Measurements from ENCODE around the gene MS4A15. TPM values are rescaled to one million over a fixed set of nuclear protein-coding genes. Genes with fewer than 3 reads are reported as not detected.
"Not testable (repeated sequence)": the region's sequence is repeated elsewhere in the genome, so short reads cannot be mapped to it uniquely, and the experiment has no call there.

The MS4A15 gene
- total and polyA plus RNA-seq, 7 experiments from 2014 or later, result not detected

DNA sequence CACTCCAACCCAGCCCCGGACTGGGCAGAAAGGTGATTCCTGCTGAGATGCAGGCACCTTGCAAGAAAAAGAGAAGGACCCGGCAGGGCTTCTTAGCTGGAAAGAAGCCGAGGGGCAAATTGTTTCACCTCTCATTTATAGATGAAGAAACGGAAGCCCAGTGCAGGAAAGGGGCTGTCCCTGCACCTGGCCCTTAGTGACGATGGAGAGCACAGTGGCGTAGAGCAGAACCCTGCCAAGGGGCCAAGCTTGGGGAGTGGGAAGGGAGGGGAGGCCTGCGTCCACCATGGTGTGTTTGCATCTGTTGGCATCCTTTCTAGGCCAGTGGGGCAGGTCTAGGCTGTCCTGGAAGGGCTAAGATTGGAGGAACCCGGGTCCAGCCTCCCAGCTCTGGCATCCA is 7.8 kb upstream of the MS4A15 start:
- Histone ChIP-seq H3K4me1 (ENCODE audit: control insufficient read depth in 2 of 2, insufficient read depth in 2 of 2, low read length in 2 of 2) (no peaks in the 10 kb centered on the region), H3K27ac (ENCODE audit: low read depth, low read length) (no peak overlapping the region), H3K9me3 (ENCODE audit: control insufficient read depth in 2 of 3, low read length in 3 of 3) (no peaks in the 10 kb centered on the region), H3K27me3 (ENCODE audit: control insufficient read depth in 2 of 2, insufficient read depth in 2 of 2, low read length in 2 of 2) (no peaks in the 10 kb centered on the region), H3K36me3 (ENCODE audit: control insufficient read depth in 2 of 3, insufficient read depth in 3 of 3, low read length in 3 of 3) (no peaks in the 10 kb centered on the region), H3K4me3 (ENCODE audit: low read length) (no peak overlapping the region)
- ChIA-PET CTCF (no interaction called here), POLR2A (no interaction called here)
- DNase-seq (no peak), ATAC-seq (no peak)
- Mint-ChIP-seq H3K4me1 (no peaks in the 10 kb centered on the region), H3K4me3 (no peak overlapping the region), H3K9me3 (peaks cover 0 to 6% (median 0%) of the 10 kb centered on the region in 11 donors), H3K27me3 (peaks cover 6 to 44% (median 31%) of the 10 kb centered on the region in 5 donors), H3K36me3 (no peaks in the 10 kb centered on the region), H3K27ac (no peak overlapping the region)
- intact Hi-C loops (cut with micrococcal nuclease), result no loop called here

DNA sequence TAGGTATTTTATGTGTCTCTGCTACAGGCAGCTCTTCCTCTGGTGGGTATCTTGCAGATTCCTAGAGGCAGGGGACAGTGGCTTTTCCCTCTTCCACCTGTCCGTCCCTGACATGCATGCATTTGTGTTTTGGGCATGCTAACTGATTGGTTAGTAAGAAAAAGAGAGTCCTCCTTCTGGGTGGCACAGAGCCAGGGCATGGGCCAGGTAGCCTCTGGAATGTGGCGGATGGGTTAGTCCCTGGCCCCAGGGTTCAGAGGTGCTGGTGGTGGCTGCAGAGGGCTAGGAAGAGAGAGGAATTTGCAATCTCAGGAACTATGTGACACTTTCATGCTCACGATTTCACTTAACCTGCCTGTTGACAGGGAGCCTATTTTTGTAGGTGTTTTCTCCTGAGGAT is 5.8 kb upstream of the MS4A15 start:
- Mint-ChIP-seq H3K27me3 (peaks cover 6 to 30% (median 19%) of the 10 kb centered on the region in 5 donors), H3K4me3 (no peak overlapping the region), H3K27ac (no peak overlapping the region), H3K4me1 (no peaks in the 10 kb centered on the region), H3K9me3 (peaks cover 0 to 6% (median 0%) of the 10 kb centered on the region in 11 donors), H3K36me3 (no peaks in the 10 kb centered on the region)
- Histone ChIP-seq H3K36me3 (ENCODE audit: control insufficient read depth in 2 of 3, insufficient read depth in 3 of 3, low read length in 3 of 3) (no peaks in the 10 kb centered on the region), H3K4me1 (ENCODE audit: control insufficient read depth in 2 of 2, insufficient read depth in 2 of 2, low read length in 2 of 2) (no peaks in the 10 kb centered on the region), H3K4me3 (ENCODE audit: low read length) (no peak overlapping the region), H3K9me3 (ENCODE audit: control insufficient read depth in 2 of 3, low read length in 3 of 3) (no peaks in the 10 kb centered on the region), H3K27me3 (ENCODE audit: control insufficient read depth in 2 of 2, insufficient read depth in 2 of 2, low read length in 2 of 2) (no peaks in the 10 kb centered on the region), H3K27ac (ENCODE audit: low read depth, low read length) (no peak overlapping the region)
- POLR2A ChIA-PET, result no interaction called here
- intact Hi-C loops (cut with micrococcal nuclease), result no loop called here
- ATAC-seq, result no peak
- CTCF ChIA-PET, result no interaction called here
- no peak for DNase-seq

- Mint-ChIP-seq H3K27me3 (peaks cover 12 to 34% (median 30%) of the 10 kb centered on the region in 5 donors), H3K4me3 (no peak overlapping the region), H3K4me1 (no peaks in the 10 kb centered on the region), H3K36me3 (no peaks in the 10 kb centered on the region), H3K27ac (no peak overlapping the region), H3K9me3 (no peaks in the 10 kb centered on the region)
- intact Hi-C loops (cut with micrococcal nuclease), result no loop called here
- Histone ChIP-seq H3K4me1 (ENCODE audit: control insufficient read depth in 2 of 2, insufficient read depth in 2 of 2, low read length in 2 of 2) (no peaks in the 10 kb centered on the region), H3K27me3 (ENCODE audit: control insufficient read depth in 2 of 2, insufficient read depth in 2 of 2, low read length in 2 of 2) (no peaks in the 10 kb centered on the region), H3K4me3 (ENCODE audit: low read length) (no peak overlapping the region), H3K27ac (ENCODE audit: low read depth, low read length) (no peak overlapping the region), H3K9me3 (ENCODE audit: control insufficient read depth in 2 of 3, low read length in 3 of 3) (no peaks in the 10 kb centered on the region), H3K36me3 (ENCODE audit: control insufficient read depth in 2 of 3, insufficient read depth in 3 of 3, low read length in 3 of 3) (no peaks in the 10 kb centered on the region)
- DNase-seq (no peak), ATAC-seq (no peak)
- POLR2A ChIA-PET, result no interaction called here
- CTCF ChIA-PET, result no interaction called here
Observed at GRCh38 chr11:60753309-60753708, 3.4 kb upstream of the MS4A15 start.

DNA sequence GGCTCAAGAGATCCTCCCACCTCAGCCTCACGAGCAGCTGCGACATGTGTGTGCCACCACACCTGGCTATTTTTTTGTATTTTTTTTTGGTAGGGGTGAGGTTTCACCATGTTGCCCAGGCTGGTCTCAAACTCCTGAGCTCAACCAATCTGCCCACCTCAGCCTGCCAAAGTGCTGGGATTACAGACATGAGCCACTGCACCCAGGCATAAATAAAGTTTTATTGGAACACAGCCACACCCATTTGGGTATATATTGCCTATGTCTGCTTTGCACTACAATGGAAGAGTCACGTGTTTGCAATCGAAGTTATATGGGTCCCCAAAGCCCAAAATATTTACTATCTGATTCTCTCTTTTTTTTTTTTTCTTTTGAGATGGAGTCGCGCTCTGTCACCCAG is 1.8 kb upstream of the MS4A15 start:
- POLR2A ChIA-PET, result no interaction called here
- peaks cover 28 to 50% (median 41%) of the 10 kb centered on the region in 5 donors for H3K27me3 Mint-ChIP-seq
- no peak for DNase-seq

GRCh38 chr11:60757231-60757800 is 649 bp downstream of the MS4A15 start:
- H3K4me3 Mint-ChIP-seq, result no peak overlapping the region
- H3K27ac ChIP-seq (ENCODE audit: low read depth, low read length), result no peak overlapping the region
- H3K27me3 ChIP-seq (ENCODE audit: control insufficient read depth in 2 of 2, insufficient read depth in 2 of 2, low read length in 2 of 2), result no peaks in the 10 kb centered on the region
- POLR2A ChIA-PET, result no interaction called here
- no peaks in the 10 kb centered on the region for H3K9me3 ChIP-seq (ENCODE audit: control insufficient read depth in 2 of 3, low read length in 3 of 3)
- no peaks in the 10 kb centered on the region for H3K36me3 Mint-ChIP-seq
- peak overlapping the region in 1 of 9 donors; percentile 43 for H3K27ac Mint-ChIP-seq
- intact Hi-C loops (cut with micrococcal nuclease), result loop anchor here in 1 of 2 donors (5.0 kb wide), 1 partner anchor 395 kb away; no protein-coding TSS in a partner anchor
- no peaks in the 10 kb centered on the region for H3K4me1 ChIP-seq (ENCODE audit: control insufficient read depth in 2 of 2, insufficient read depth in 2 of 2, low read length in 2 of 2)
- peaks cover 30 to 49% (median 44%) of the 10 kb centered on the region in 5 donors for H3K27me3 Mint-ChIP-seq
- H3K36me3 ChIP-seq (ENCODE audit: control insufficient read depth in 2 of 3, insufficient read depth in 3 of 3, low read length in 3 of 3), result no peaks in the 10 kb centered on the region
- no peak for DNase-seq
- H3K4me1 Mint-ChIP-seq, result peaks cover 0 to 5% (median 0%) of the 10 kb centered on the region in 7 donors
- no peaks in the 10 kb centered on the region for H3K9me3 Mint-ChIP-seq
- no peak overlapping the region for H3K4me3 ChIP-seq (ENCODE audit: low read length)
- no peak for ATAC-seq
- CTCF ChIA-PET, result no interaction called here

More for the DNA sequence above, 1.8 kb upstream of the MS4A15 start:
- no peak overlapping the region for H3K4me3 ChIP-seq (ENCODE audit: low read length)
- intact Hi-C loops (cut with micrococcal nuclease), result loop anchor here in 1 of 2 donors (5.0 kb wide), 1 partner anchor 393 kb away; no protein-coding TSS in a partner anchor
- no peaks in the 10 kb centered on the region for H3K4me1 ChIP-seq (ENCODE audit: control insufficient read depth in 2 of 2, insufficient read depth in 2 of 2, low read length in 2 of 2)
- no peak overlapping the region for H3K27ac ChIP-seq (ENCODE audit: low read depth, low read length)
- H3K36me3 Mint-ChIP-seq, result no peaks in the 10 kb centered on the region
- H3K9me3 ChIP-seq (ENCODE audit: control insufficient read depth in 2 of 3, low read length in 3 of 3), result no peaks in the 10 kb centered on the region
- H3K9me3 Mint-ChIP-seq, result no peaks in the 10 kb centered on the region
- H3K27ac Mint-ChIP-seq, result no peak overlapping the region
- no peaks in the 10 kb centered on the region for H3K36me3 ChIP-seq (ENCODE audit: control insufficient read depth in 2 of 3, insufficient read depth in 3 of 3, low read length in 3 of 3)
- H3K4me1 Mint-ChIP-seq, result peaks cover 0 to 5% (median 0%) of the 10 kb centered on the region in 7 donors
- H3K27me3 ChIP-seq (ENCODE audit: control insufficient read depth in 2 of 2, insufficient read depth in 2 of 2, low read length in 2 of 2), result no peaks in the 10 kb centered on the region
- CTCF ChIA-PET, result no interaction called here
- no peak overlapping the region for H3K4me3 Mint-ChIP-seq
- no peak for ATAC-seq

GRCh38 chr11:60758671-60759070 is 2.0 kb downstream of the MS4A15 start:
- H3K4me3 Mint-ChIP-seq; CTCF ChIA-PET; H3K9me3 ChIP-seq (ENCODE audit: control insufficient read depth in 2 of 3, low read length in 3 of 3); H3K27me3 ChIP-seq (ENCODE audit: control insufficient read depth in 2 of 2, insufficient read depth in 2 of 2, low read length in 2 of 2); H3K9me3 Mint-ChIP-seq; ATAC-seq; H3K4me3 ChIP-seq (ENCODE audit: low read length); POLR2A ChIA-PET; H3K36me3 ChIP-seq (ENCODE audit: control insufficient read depth in 2 of 3, insufficient read depth in 3 of 3, low read length in 3 of 3); H3K27ac ChIP-seq (ENCODE audit: low read depth, low read length); H3K36me3 Mint-ChIP-seq; H3K4me1 ChIP-seq (ENCODE audit: control insufficient read depth in 2 of 2, insufficient read depth in 2 of 2, low read length in 2 of 2); DNase-seq; H3K27ac Mint-ChIP-seq; H3K4me1 Mint-ChIP-seq: not testable (repeated sequence)
- intact Hi-C loops (cut with micrococcal nuclease), result loop anchor here in 1 of 2 donors (5.0 kb wide), 1 partner anchor 396 kb away; no protein-coding TSS in a partner anchor
- H3K27me3 Mint-ChIP-seq, result peaks cover 26 to 43% (median 40%) of the 10 kb centered on the region in 5 donors
